ENCODE data around the gene NUDT16L1. TPM values are rescaled to one million over a fixed set of nuclear protein-coding genes. Genes with fewer than 3 reads are reported as not detected.

NUDT16L1 gene
- total and polyA plus RNA-seq, 9 of the 15 experiments (the other 6 are each of a cell fraction or from before 2014, with no cell fraction given): 1.4 to 37.6 (median 13.7) TPM

GRCh38 chr16:4734063-4734729, 40.8 kb downstream of the NUDT16L1 start, which contains the start of the genes ANKS3 and DNAAF8 (continued):
- TF ChIP-seq ZNF589 (CRISPR knock-in tag; IDR thresholded peaks at IDR 0.05; ENCODE audit: low read depth): no peak
- no peak for TF ChIP-seq TRIM24 (IDR thresholded peaks at IDR 0.05)
- TF ChIP-seq, protein P1, sequence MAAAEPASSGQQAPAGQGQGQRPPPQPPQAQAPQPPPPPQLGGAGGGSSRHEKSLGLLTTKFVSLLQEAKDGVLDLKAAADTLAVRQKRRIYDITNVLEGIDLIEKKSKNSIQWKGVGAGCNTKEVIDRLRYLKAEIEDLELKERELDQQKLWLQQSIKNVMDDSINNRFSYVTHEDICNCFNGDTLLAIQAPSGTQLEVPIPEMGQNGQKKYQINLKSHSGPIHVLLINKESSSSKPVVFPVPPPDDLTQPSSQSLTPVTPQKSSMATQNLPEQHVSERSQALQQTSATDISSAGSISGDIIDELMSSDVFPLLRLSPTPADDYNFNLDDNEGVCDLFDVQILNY (CRISPR knock-in tag; IDR thresholded peaks at IDR 0.05): no peak
- TF ChIP-seq, protein P2, sequence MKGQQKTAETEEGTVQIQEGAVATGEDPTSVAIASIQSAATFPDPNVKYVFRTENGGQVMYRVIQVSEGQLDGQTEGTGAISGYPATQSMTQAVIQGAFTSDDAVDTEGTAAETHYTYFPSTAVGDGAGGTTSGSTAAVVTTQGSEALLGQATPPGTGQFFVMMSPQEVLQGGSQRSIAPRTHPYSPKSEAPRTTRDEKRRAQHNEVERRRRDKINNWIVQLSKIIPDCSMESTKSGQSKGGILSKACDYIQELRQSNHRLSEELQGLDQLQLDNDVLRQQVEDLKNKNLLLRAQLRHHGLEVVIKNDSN (CRISPR knock-in tag; IDR thresholded peaks at IDR 0.05): no peak
- TF ChIP-seq FOXK1 (CRISPR knock-in tag; IDR thresholded peaks at IDR 0.05; ENCODE audit: borderline replicate concordance): no peak
- TF ChIP-seq NFE2 (IDR thresholded peaks at IDR 0.05; ENCODE audit: low read depth): no peak
- peak; percentile 90 for TF ChIP-seq MYC (IDR thresholded peaks at IDR 0.05; ENCODE audit: low read depth, low read length)
- 0 out of 2 replicates have a peak, but pooled peaks have one; percentile 57 for TF ChIP-seq MYC (CRISPR knock-in tag; IDR thresholded peaks at IDR 0.05; ENCODE audit: borderline replicate concordance, low read depth)
- no peak for TF ChIP-seq SMARCC2 (IDR thresholded peaks at IDR 0.05; ENCODE audit: low read depth)
- TF ChIP-seq EGR1 (conservative IDR thresholded peaks at IDR 0.05): peak; percentile 42; the same call in 1 of the 2 replicates
- TF ChIP-seq TARDBP (IDR thresholded peaks at IDR 0.05): no peak
- no peak for TF ChIP-seq PHTF2 (CRISPR knock-in tag; IDR thresholded peaks at IDR 0.05)
- TF ChIP-seq HDAC6 (IDR thresholded peaks at IDR 0.05; ENCODE audit: low read depth, low read length): no peak
- no peak for TF ChIP-seq MECOM (CRISPR knock-in tag; IDR thresholded peaks at IDR 0.05)
- TF ChIP-seq TBL1XR1 (IDR thresholded peaks at IDR 0.05; ENCODE audit: low read length in 2 of 2): no peak
- TF ChIP-seq ZNF766 (CRISPR knock-in tag; conservative IDR thresholded peaks at IDR 0.05): no peak
- TF ChIP-seq, protein P3, sequence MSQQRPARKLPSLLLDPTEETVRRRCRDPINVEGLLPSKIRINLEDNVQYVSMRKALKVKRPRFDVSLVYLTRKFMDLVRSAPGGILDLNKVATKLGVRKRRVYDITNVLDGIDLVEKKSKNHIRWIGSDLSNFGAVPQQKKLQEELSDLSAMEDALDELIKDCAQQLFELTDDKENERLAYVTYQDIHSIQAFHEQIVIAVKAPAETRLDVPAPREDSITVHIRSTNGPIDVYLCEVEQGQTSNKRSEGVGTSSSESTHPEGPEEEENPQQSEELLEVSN (IDR thresholded peaks at IDR 0.05; ENCODE audit: borderline replicate concordance in 1 of 2, extremely low read depth in 1 of 2, insufficient read depth in 1 of 2, insufficient read length in 1 of 2, low read depth in 1 of 2, low read length in 1 of 2, poor library complexity in 1 of 2, severe bottlenecking in 1 of 2): peak; percentile 57 to 70
- TF ChIP-seq ZBTB33 (CRISPR knock-in tag; IDR thresholded peaks at IDR 0.05): no peak
- TF ChIP-seq ILK (tag; IDR thresholded peaks at IDR 0.05; ENCODE audit: borderline replicate concordance, low read depth): no peak
- peak; percentile 67; the same call in 1 of the 2 replicates for TF ChIP-seq RB1 (IDR thresholded peaks at IDR 0.05; ENCODE audit: low read depth)
- TF ChIP-seq HLTF (IDR thresholded peaks at IDR 0.05): no peak
- peak; percentile 82; the same call in 1 of the 2 replicates for TF ChIP-seq EP400 (IDR thresholded peaks at IDR 0.05)
- TF ChIP-seq ZSCAN29 (IDR thresholded peaks at IDR 0.05): no peak
- no peak for TF ChIP-seq GTF2F1 (IDR thresholded peaks at IDR 0.05; ENCODE audit: low read depth, low read length)
- TF ChIP-seq, protein P4, sequence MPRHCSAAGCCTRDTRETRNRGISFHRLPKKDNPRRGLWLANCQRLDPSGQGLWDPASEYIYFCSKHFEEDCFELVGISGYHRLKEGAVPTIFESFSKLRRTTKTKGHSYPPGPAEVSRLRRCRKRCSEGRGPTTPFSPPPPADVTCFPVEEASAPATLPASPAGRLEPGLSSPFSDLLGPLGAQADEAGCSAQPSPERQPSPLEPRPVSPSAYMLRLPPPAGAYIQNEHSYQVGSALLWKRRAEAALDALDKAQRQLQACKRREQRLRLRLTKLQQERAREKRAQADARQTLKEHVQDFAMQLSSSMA (CRISPR knock-in tag; IDR thresholded peaks at IDR 0.05): no peak
